H1 (cell line): ENCODE measurements around the gene MRPL4.

ENCODE experiments used
- CHD7 ChIP-seq: fragments of 300-600 bp; sonication (generic); IDR thresholded peaks from 2 replicates; pipeline ENCODE4 v1.7.1; 2012; ENCODE audit warnings: low read length, moderate library complexity, mild to moderate bottlenecking, inconsistent platforms; ENCODE audit not compliant: insufficient replicate concordance
- CTCF ChIP-seq, 3 experiments: IDR thresholded peaks; 1 replicate in 2 of 3; 2 replicates in 1 of 3; pipeline versions ENCODE4 v1.5.1 to v1.6.1; 2011; ENCODE audit warnings: low read length in 3 of 3, mild to moderate bottlenecking in 3 of 3, inconsistent platforms in 2 of 3, low read depth in 1 of 3, moderate library complexity in 1 of 3; ENCODE audit not compliant: insufficient read depth in 1 of 3; ENCODE audit errors: control extremely low read depth in 1 of 3
- JUND ChIP-seq: IDR thresholded peaks from 2 replicates; pipeline ENCODE4 v1.6.1; 2011; ENCODE audit warnings: mild to moderate bottlenecking, improper control_type of control experiment, low read length
- KDM1A ChIP-seq: fragments of 200-600, 300-600 bp; sonication (generic); IDR thresholded peaks from 2 replicates; pipeline ENCODE4 v1.7.1; 2016; ENCODE audit warnings: mild to moderate bottlenecking, low read length, borderline replicate concordance
- KDM5A ChIP-seq: fragments of 200-600 bp; IDR thresholded peaks from 2 replicates; pipeline ENCODE4 v1.7.1; 2012; ENCODE audit warnings: mild to moderate bottlenecking, low read length, inconsistent platforms, mixed read lengths
- POLR2A ChIP-seq, 2 experiments: IDR thresholded peaks; 1 replicate in 1 of 2; 2 replicates in 1 of 2; pipeline ENCODE4 v1.6.1; 2011; ENCODE audit warnings: low read depth in 2 of 2, low read length in 2 of 2, mild to moderate bottlenecking in 2 of 2; ENCODE audit errors: control extremely low read depth in 1 of 2
- POLR2AphosphoS5 ChIP-seq: IDR thresholded peaks from 2 replicates; pipeline ENCODE4 v1.6.1; 2011; ENCODE audit warnings: low read depth, low read length
- SIN3A ChIP-seq, 2 experiments: IDR thresholded peaks in 1 of 2; conservative IDR thresholded peaks in 1 of 2; 2 replicates each; pipeline ENCODE4 v1.6.1; 2011 to 2012; ENCODE audit warnings: low read length in 2 of 2, improper control_type of control experiment in 1 of 2, low read depth in 1 of 2, mild to moderate bottlenecking in 1 of 2
- SP2 ChIP-seq: IDR thresholded peaks from 2 replicates; pipeline ENCODE4 v1.6.1; 2012; ENCODE audit warnings: mild to moderate bottlenecking, low read length, inconsistent platforms
- TBP ChIP-seq: IDR thresholded peaks from 2 replicates; pipeline ENCODE4 v1.6.1; 2011; ENCODE audit warnings: low read depth, low read length, improper control_type of control experiment
- USF2 ChIP-seq: IDR thresholded peaks from 2 replicates; pipeline ENCODE4 v1.6.1; 2011; ENCODE audit warnings: low read length, improper control_type of control experiment

- TF ChIP-seq KDM5A (no peak), POLR2AphosphoS5 (no peak), TBP (no peak), CTCF (IDR thresholded peaks at IDR 0.05; ENCODE audit: control extremely low read depth in 1 of 3, insufficient read depth in 1 of 3, low read depth in 1 of 3, low read length in 3 of 3) (no peak), USF2 (no peak), JUND (no peak), KDM1A (no peak), SP2 (no peak), POLR2A (IDR thresholded peaks at IDR 0.05; ENCODE audit: control extremely low read depth in 1 of 2, low read depth in 2 of 2, low read length in 2 of 2) (no peak), CHD7 (no peak), SIN3A (conservative IDR thresholded peaks at IDR 0.05 in 1 of 2, IDR thresholded peaks at IDR 0.05 in 1 of 2; ENCODE audit: low read depth in 1 of 2, low read length in 2 of 2) (no peak)
Observed at GRCh38 chr19:10290876-10291553, 39.0 kb downstream of the MRPL4 start.
